Neutrophil (primary cell): ENCODE results near the gene ZNF407.

Experiments
- H3K27ac ChIP-seq: fragments of 200-600 bp; sonication (generic); 2 replicates; pipeline ENCODE4 v1.5.1; 2016; ENCODE audit warnings: mild to moderate bottlenecking, moderate library complexity
- H3K27me3 ChIP-seq: fragments of 200-600 bp; sonication (generic); 2 replicates; pipeline ENCODE4 v1.6.0; 2016; ENCODE audit warnings: mild to moderate bottlenecking
- H3K36me3 ChIP-seq: fragments of 200-600 bp; sonication (generic); 2 replicates; pipeline ENCODE4 v1.5.1; 2017
- H3K4me1 ChIP-seq, 2 experiments: fragments of 200-600 bp in 1 of 2; sonication (generic) in 1 of 2; 1 replicate in 1 of 2; 2 replicates in 1 of 2; pipeline versions ENCODE4 v1.5.1 to v1.6.1; 2013 to 2016; ENCODE audit warnings: low read depth in 1 of 2, low read length in 1 of 2, mild to moderate bottlenecking in 1 of 2, moderate library complexity in 1 of 2; ENCODE audit not compliant: control insufficient read depth in 1 of 2, insufficient read depth in 1 of 2
- H3K4me3 ChIP-seq, 2 experiments: fragments of 200-600 bp in 1 of 2; sonication (generic) in 1 of 2; 1 replicate in 1 of 2; 2 replicates in 1 of 2; pipeline ENCODE4 v1.5.1; 2013 to 2016; ENCODE audit warnings: low read depth in 1 of 2, low read length in 1 of 2, mild to moderate bottlenecking in 1 of 2, moderate library complexity in 1 of 2
- H3K9me3 ChIP-seq: fragments of 200-600 bp; sonication (generic); 2 replicates; pipeline ENCODE4 v1.5.1; 2016
- CTCF ChIP-seq: fragments of 200-600 bp; sonication (generic); IDR thresholded peaks from 2 replicates; pipeline ENCODE4 v1.5.1; 2016; ENCODE audit warnings: antibody characterized with exemption

The ZNF407 gene

GRCh38 chr18:74856928-74857327 lies 259.3 kb downstream of the ZNF407 start:
- TF ChIP-seq CTCF = no peak
- Histone ChIP-seq H3K27ac (no peak overlapping the region), H3K4me1 (no peaks in the 10 kb centered on the region), H3K9me3 (no peaks in the 10 kb centered on the region), H3K36me3 (no peaks in the 10 kb centered on the region), H3K4me3 (no peak overlapping the region), H3K27me3 (no peaks in the 10 kb centered on the region)

- no peaks in the 10 kb centered on the region for H3K9me3 ChIP-seq
- H3K36me3 ChIP-seq = no peaks in the 10 kb centered on the region
These were observed 260.2 kb downstream of the ZNF407 start for GRCh38 chr18:74857901-74858300.

DNA sequence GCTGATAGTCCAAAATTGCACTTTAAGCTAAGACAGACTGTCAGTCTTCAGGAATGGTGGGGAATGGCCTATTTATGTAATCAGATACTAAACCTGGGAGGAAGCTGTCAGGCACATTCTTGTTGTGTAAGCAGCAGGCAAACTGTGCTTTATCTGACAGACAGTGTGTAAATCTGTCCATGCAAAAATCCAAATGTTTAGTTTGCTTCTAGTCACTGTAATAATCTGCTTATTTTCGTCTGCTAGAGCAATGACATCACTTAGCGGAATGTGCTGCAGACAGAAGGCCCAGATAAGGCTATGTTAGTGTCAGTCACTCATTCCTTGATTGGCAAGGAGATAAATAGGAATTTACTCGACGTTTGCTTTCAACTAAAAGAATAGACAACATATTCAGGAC lies 263.5 kb downstream of the ZNF407 start:
- TF ChIP-seq CTCF = no peak
- Histone ChIP-seq H3K36me3 (no peaks in the 10 kb centered on the region), H3K4me3 (no peak overlapping the region), H3K9me3 (no peaks in the 10 kb centered on the region), H3K4me1 (no peaks in the 10 kb centered on the region), H3K27me3 (no peaks in the 10 kb centered on the region), H3K27ac (no peak overlapping the region)

More at GRCh38 chr18:74857901-74858300, 260.2 kb downstream of the ZNF407 start:
- no peaks in the 10 kb centered on the region for H3K4me1 ChIP-seq
- H3K27ac ChIP-seq = no peak overlapping the region
- no peaks in the 10 kb centered on the region for H3K27me3 ChIP-seq
- TF ChIP-seq CTCF = no peak
- H3K4me3 ChIP-seq = no peak overlapping the region

DNA sequence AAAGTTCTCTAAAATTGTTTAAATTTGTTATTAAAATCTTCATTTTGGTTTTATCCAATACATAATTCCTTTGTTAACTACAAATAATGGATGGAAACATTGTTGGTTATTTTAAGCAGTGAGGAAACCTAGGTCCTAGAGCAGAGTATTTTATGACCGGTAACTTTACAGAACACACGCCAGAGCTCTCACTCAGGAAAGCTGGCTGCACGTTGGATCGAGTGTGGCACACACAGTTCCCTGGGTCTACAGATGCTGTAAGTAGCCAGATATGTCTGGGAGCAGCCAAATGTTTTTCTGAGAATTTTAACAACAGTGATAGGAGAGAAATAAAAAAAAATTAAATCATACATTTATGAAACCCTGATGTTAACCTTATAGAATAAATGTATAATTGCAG lies 264.4 kb downstream of the ZNF407 start:
- Histone ChIP-seq H3K4me1 (no peaks in the 10 kb centered on the region), H3K4me3 (no peak overlapping the region), H3K36me3 (no peaks in the 10 kb centered on the region), H3K9me3 (no peaks in the 10 kb centered on the region), H3K27ac (no peak overlapping the region), H3K27me3 (no peaks in the 10 kb centered on the region)
- TF ChIP-seq CTCF = no peak

DNA sequence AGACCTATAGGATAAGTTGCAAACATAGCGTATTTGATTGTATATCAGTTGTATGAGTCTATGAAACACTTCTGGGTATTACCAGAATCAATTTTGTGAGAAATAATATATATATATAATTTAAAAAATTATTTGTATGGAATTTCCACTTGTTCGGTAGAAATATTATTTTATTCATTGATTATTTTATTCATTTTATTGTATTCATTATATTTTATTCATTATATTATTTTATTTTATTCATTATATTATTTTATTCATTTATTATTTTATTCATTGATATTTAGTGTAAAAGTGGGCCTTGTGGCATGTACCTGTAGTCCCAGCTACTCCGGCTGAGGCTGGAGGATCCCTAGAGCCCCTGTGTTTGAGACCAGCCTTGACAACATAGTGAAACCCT lies 268.9 kb downstream of the ZNF407 start:
- TF ChIP-seq CTCF = no peak
- no peak overlapping the region for H3K27ac ChIP-seq
- no peaks in the 10 kb centered on the region for H3K36me3 ChIP-seq
- no peaks in the 10 kb centered on the region for H3K27me3 ChIP-seq
- H3K9me3 ChIP-seq = no peaks in the 10 kb centered on the region
- no peaks in the 10 kb centered on the region for H3K4me1 ChIP-seq
- no peak overlapping the region for H3K4me3 ChIP-seq

DNA sequence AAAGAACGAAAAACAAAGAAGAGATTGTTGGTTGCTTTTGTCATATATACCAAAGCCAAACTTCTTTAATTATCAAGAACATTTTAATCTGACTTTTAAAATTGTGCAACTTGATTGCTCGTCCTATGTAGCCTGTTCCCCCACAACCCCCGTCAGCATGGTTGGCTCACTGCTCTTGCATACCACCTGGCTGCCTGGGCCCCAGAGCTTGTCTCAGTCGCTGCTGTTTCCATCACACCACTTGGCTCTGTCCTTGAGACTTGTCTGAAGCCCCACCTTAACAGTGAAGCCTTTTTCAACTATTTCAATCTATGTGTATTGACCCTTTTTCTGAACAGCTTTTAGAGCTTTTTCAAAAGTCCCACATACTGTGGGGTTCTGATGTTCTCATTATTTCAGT lies 270.8 kb downstream of the ZNF407 start:
- Histone ChIP-seq H3K27ac (no peak overlapping the region), H3K36me3 (no peaks in the 10 kb centered on the region), H3K9me3 (no peaks in the 10 kb centered on the region), H3K4me1 (no peaks in the 10 kb centered on the region), H3K27me3 (no peaks in the 10 kb centered on the region), H3K4me3 (no peak overlapping the region)
- no peak for TF ChIP-seq CTCF
